Natural killer cell (primary cell): ENCODE results near the gene IFI30. TPM values are rescaled to one million over a fixed set of nuclear protein-coding genes. Genes with fewer than 3 reads are reported as not detected.
A peak's percentile ranks its signal among the peaks of the same experiment; 100 is the strongest.

Experiments
- ATAC-seq, 3 donors: fragments of 150-1000 bp in 2 of 3; fragments of 200-7000 bp in 1 of 3; cut with Tn5 transposase; 1 replicate in 1 of 3; 2 replicates in 2 of 3; pipeline ENCODE4 v1.10.0; 2021; ENCODE audit warnings: mild to moderate bottlenecking in 2 of 3, moderate library complexity in 2 of 3
- DNase-seq, 2 donors: peaks; one replicate each; pipeline versions ENCODE4 v3.0.0 to v3.0.0-alpha.2; 2013 to 2021; ENCODE audit warnings: mixed read lengths in 1 of 2
- H3K27ac ChIP-seq: one replicate; pipeline ENCODE4 v1.5.1; 2013; ENCODE audit warnings: mild to moderate bottlenecking, low read length
- H3K27me3 ChIP-seq: one replicate; pipeline ENCODE4 v1.6.1; 2013; ENCODE audit warnings: low read length; ENCODE audit not compliant: control insufficient read depth, insufficient read depth
- H3K36me3 ChIP-seq: one replicate; pipeline ENCODE4 v1.6.1; 2013; ENCODE audit warnings: low read length; ENCODE audit not compliant: control insufficient read depth, insufficient read depth
- H3K4me1 ChIP-seq: one replicate; pipeline ENCODE4 v1.6.1; 2013; ENCODE audit warnings: low read length; ENCODE audit not compliant: control insufficient read depth, insufficient read depth
- H3K4me3 ChIP-seq: one replicate; pipeline ENCODE4 v1.5.1; 2013; ENCODE audit warnings: low read length
- H3K9me3 ChIP-seq: one replicate; pipeline ENCODE4 v1.6.1; 2013; ENCODE audit warnings: low read length; ENCODE audit not compliant: control insufficient read depth, insufficient read depth
- H3K27ac Mint-ChIP-seq, 2 donors: one replicate each; pipeline ENCODE4 v1.8.0; 2022; ENCODE audit warnings: mild to moderate bottlenecking in 2 of 2, mixed read lengths in 2 of 2, moderate library complexity in 1 of 2
- H3K27me3 Mint-ChIP-seq, 2 donors: one replicate each; pipeline ENCODE4 v1.8.0; 2022; ENCODE audit warnings: low read depth in 2 of 2, mixed read lengths in 2 of 2
- H3K36me3 Mint-ChIP-seq: one replicate; pipeline ENCODE4 v1.8.0; 2022; ENCODE audit warnings: mixed read lengths
- H3K4me1 Mint-ChIP-seq, 2 donors: one replicate each; pipeline ENCODE4 v1.8.0; 2022; ENCODE audit warnings: mixed read lengths in 2 of 2
- H3K4me3 Mint-ChIP-seq: one replicate; pipeline ENCODE4 v1.8.0; 2022; ENCODE audit warnings: mild to moderate bottlenecking, moderate library complexity, mixed read lengths
- H3K9me3 Mint-ChIP-seq, 2 donors: one replicate each; pipeline ENCODE4 v1.8.0; 2022; ENCODE audit warnings: mixed read lengths in 2 of 2
- WGBS: methylation state at CpG from one replicate; pipeline ENCODE4 v1.1.7; 2013; ENCODE audit warnings: missing lambda C conversion rate; ENCODE audit not compliant: insufficient coverage; 5-methylcytosine and 5-hydroxymethylcytosine counted together
- intact Hi-C: fragments of 100-400 bp; cut with micrococcal nuclease; formaldehyde crosslinking; loops from one replicate; pipeline ENCODE4 v1.14.2; 2022
- total RNA-seq, 4 donors: library from RNA; stranded (reverse); fragments of 120-200 nt in 1 of 4; gene quantifications; one replicate each; pipeline versions ENCODE4 v1.2.3 to v1.2.4, GENCODE V29; 2013 to 2022
- TF ChIP-seq, protein P1 (sequence below): fragments of 200-600 bp; IDR thresholded peaks from one replicate; pipeline ENCODE4 v1.8.0; 2022; ENCODE audit warnings: antibody characterized with exemption

IFI30 gene
- total RNA-seq, 3 donors from 2014 or later (not counting 1 experiment from before 2014, with no cell fraction given) = 38.2 to 109 (median 89.5) TPM

DNA sequence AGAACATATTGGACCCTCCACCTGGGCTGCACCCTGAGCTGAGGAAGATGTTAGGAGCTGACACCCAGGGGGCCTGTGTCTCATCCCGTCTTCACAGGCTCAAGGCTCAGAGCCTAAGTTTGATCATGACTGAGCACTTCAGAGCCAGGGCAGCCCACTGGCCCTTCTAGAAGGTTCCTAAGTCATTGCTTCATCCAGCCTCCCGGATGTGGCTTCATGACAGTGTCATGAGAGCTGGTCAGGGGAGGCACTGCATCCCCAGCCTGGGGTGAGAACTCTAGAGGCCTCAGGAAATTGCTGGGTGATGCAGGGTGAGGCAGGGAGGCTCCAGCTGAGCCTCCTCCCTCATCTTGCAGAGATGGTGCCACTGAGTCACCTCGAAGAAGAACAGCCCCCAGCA is 45.6 kb upstream of the IFI30 start:
- Mint-ChIP-seq H3K36me3 (no peaks in the 10 kb centered on the region), H3K27me3 (no peaks in the 10 kb centered on the region), H3K27ac (peak overlapping the region; percentile 87 to 88), H3K4me1 (peaks cover 8 to 25% of the 10 kb centered on the region in 2 donors), H3K4me3 (peak overlapping the region; percentile 81), H3K9me3 (no peaks in the 10 kb centered on the region)
- peak; percentile 87 to 97 (median 95) for ATAC-seq
- DNase-seq = peak in 1 of 2 donors; percentile 29
- H3K4me3 ChIP-seq = no peak overlapping the region
- intact Hi-C loops = no loop called here
- 66% methylated on average over 3 of the region's 3 CpGs for WGBS
- peaks cover 29% of the 10 kb centered on the region for H3K4me1 ChIP-seq
- H3K9me3 ChIP-seq = no peaks in the 10 kb centered on the region
- TF ChIP-seq, protein P1, sequence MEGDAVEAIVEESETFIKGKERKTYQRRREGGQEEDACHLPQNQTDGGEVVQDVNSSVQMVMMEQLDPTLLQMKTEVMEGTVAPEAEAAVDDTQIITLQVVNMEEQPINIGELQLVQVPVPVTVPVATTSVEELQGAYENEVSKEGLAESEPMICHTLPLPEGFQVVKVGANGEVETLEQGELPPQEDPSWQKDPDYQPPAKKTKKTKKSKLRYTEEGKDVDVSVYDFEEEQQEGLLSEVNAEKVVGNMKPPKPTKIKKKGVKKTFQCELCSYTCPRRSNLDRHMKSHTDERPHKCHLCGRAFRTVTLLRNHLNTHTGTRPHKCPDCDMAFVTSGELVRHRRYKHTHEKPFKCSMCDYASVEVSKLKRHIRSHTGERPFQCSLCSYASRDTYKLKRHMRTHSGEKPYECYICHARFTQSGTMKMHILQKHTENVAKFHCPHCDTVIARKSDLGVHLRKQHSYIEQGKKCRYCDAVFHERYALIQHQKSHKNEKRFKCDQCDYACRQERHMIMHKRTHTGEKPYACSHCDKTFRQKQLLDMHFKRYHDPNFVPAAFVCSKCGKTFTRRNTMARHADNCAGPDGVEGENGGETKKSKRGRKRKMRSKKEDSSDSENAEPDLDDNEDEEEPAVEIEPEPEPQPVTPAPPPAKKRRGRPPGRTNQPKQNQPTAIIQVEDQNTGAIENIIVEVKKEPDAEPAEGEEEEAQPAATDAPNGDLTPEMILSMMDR = no peak
- H3K27me3 ChIP-seq = no peaks in the 10 kb centered on the region
- peak overlapping the region; percentile 74 for H3K27ac ChIP-seq
- H3K36me3 ChIP-seq = peaks cover 79% of the 10 kb centered on the region

DNA sequence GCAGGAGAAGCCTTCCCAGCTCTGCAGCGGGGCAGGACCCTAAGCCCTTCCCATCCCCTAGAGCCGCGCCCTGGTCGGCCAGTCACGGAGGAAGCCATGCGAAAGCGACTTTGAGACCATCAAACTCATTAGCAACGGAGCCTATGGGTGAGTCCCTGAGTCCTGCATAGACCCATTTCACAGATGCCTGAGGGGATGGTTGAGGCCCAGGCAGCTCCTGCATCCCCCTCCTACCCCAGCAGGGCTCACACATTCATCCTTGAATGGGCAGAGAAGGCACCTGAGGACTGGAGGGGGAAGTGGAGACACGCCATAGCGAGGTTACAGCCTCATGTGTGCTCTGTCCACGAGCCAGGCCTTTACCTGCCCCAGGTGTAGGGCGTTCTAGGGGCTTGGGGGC is 44.8 kb upstream of the IFI30 start:
- intact Hi-C loops = no loop called here
- Histone ChIP-seq H3K27ac (peak overlapping the region; percentile 74), H3K9me3 (no peaks in the 10 kb centered on the region), H3K4me3 (no peak overlapping the region), H3K36me3 (peaks cover 78% of the 10 kb centered on the region), H3K4me1 (peaks cover 29% of the 10 kb centered on the region), H3K27me3 (no peaks in the 10 kb centered on the region)
- TF ChIP-seq, protein P1 = no peak
- no peaks in the 10 kb centered on the region for H3K9me3 Mint-ChIP-seq
- H3K4me1 Mint-ChIP-seq = peaks cover 8 to 25% of the 10 kb centered on the region in 2 donors
- ATAC-seq = no peak
- H3K27me3 Mint-ChIP-seq = no peaks in the 10 kb centered on the region
- peak overlapping the region; percentile 81 for H3K4me3 Mint-ChIP-seq
- DNase-seq = no peak
- no peaks in the 10 kb centered on the region for H3K36me3 Mint-ChIP-seq
- H3K27ac Mint-ChIP-seq = peak overlapping the region; percentile 87 to 88
- 94% methylated on average over 12 of the region's 12 CpGs for WGBS

DNA sequence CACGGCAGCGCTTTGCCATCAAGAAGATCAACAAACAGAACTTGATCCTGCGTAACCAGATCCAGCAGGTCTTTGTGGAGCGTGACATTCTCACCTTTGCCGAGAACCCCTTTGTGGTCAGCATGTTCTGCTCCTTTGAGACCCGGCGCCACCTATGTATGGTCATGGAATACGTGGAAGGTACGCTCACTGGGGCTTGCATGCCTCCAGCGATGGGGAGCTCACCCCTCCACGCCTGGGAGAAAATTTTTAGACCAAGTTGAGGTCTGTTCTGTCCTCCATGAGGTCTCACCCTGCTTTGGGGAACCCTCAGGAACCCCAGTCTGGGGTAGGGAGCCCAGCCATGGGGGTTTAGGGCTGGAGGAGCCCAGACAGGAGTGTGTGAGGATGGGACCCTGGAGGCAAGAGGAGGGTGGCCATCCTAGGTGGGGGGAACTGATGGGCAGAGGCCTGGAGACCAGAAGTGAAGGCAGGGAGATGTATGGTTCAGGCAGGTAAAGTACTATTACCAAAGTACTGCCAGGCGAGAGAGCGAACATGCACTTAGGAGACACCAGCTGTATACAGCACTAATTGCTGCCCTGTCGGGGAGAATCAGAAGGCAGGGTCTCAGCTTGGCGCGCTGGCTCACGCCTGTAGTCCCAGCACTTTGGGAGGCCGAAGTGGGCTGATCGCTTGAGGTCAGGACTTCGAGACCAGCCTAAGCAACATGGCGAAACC is 42.9 kb upstream of the IFI30 start:
- H3K4me3 ChIP-seq = no peak overlapping the region
- Mint-ChIP-seq H3K9me3 (no peaks in the 10 kb centered on the region), H3K27me3 (no peaks in the 10 kb centered on the region), H3K4me3 (no peak overlapping the region), H3K36me3 (no peaks in the 10 kb centered on the region), H3K27ac (peak overlapping the region in 1 of 2 donors; percentile 31), H3K4me1 (peaks cover 8 to 30% of the 10 kb centered on the region in 2 donors)
- WGBS = 94% methylated on average over 21 of the region's 21 CpGs
- TF ChIP-seq, protein P1 = no peak
- peaks cover 29% of the 10 kb centered on the region for H3K4me1 ChIP-seq
- DNase-seq (no peak), ATAC-seq (no peak)
- no peak overlapping the region for H3K27ac ChIP-seq
- no peaks in the 10 kb centered on the region for H3K27me3 ChIP-seq
- no peaks in the 10 kb centered on the region for H3K9me3 ChIP-seq
- H3K36me3 ChIP-seq = peaks cover 80% of the 10 kb centered on the region
- intact Hi-C loops = no loop called here
